Stimulated activated memory B cell treated with anti-CD40 and anti-IgM and Interleukin-4, amounts not matched to agents 10 μg/mL and 1 μg/mL and 100 μg/mL, for 72 hours (primary cell): ENCODE measurements around the gene SPTA1.
"Not testable (repeated sequence)": the region's sequence is repeated elsewhere in the genome, so short reads cannot be mapped to it uniquely, and the experiment has no call there.

Experiments
- ATAC-seq: fragments of 150-1000 bp; cut with Tn5 transposase; 2 replicates; pipeline ENCODE4 v1.10.0; 2021
- H3K27ac Mint-ChIP-seq: one replicate; pipeline ENCODE4 v1.8.0; 2022; ENCODE audit warnings: mild to moderate bottlenecking, mixed read lengths
- H3K27me3 Mint-ChIP-seq: one replicate; pipeline ENCODE4 v1.8.0; 2022; ENCODE audit warnings: mixed read lengths
- H3K36me3 Mint-ChIP-seq: one replicate; pipeline ENCODE4 v1.8.0; 2022; ENCODE audit warnings: mixed read lengths
- H3K4me1 Mint-ChIP-seq: one replicate; pipeline ENCODE4 v1.8.0; 2022; ENCODE audit warnings: mixed read lengths
- H3K4me3 Mint-ChIP-seq: one replicate; pipeline ENCODE4 v1.8.0; 2022; ENCODE audit warnings: mild to moderate bottlenecking, moderate library complexity, mixed read lengths
- H3K9me3 Mint-ChIP-seq: one replicate; pipeline ENCODE4 v1.8.0; 2022; ENCODE audit warnings: mixed read lengths

SPTA1 gene

DNA sequence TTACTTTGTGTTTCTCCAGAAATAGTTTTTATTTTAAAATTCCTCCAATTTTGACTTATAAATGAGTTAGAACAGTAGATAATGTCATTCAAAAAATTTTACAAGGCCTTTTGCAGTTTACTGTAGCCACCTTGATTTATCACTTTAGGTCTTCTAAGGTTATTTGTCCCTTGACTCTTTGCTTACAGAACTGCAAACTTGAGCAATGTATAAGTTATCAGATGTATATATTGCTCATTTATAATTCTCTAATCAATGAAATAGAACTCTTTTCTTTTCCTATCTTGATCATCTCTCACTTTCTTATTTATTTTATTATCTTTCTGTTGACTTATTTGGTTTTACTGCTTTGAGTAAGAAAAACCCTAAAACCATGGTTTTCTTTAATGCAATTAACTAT is 5.8 kb upstream of the SPTA1 start:
- Mint-ChIP-seq H3K27me3 (peaks cover 16% of the 10 kb centered on the region), H3K27ac (no peak overlapping the region), H3K4me1 (no peaks in the 10 kb centered on the region), H3K9me3 (no peaks in the 10 kb centered on the region), H3K4me3 (no peak overlapping the region), H3K36me3 (no peaks in the 10 kb centered on the region)
- ATAC-seq, result no peak

DNA sequence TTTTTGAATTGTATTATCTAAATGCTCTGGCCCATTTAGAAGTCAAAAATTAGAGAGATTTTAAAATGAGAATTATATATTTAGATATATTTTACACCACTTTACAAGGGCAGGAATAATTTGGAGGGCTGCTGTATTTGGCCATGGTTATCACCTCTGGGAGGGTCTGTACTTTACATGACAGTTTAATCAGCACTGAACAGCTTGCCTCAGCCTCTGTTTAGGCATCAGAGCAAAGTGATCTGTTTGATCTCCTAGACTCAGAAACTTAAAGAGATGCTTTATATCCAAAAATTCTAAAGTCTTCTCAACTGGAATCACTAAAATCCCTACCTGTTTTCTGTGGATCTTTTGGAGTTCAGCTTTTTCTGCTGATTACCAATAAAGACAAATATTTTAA is 5.4 kb upstream of the SPTA1 start:
- no peaks in the 10 kb centered on the region for H3K36me3 Mint-ChIP-seq
- H3K27me3 Mint-ChIP-seq, result peaks cover 16% of the 10 kb centered on the region
- no peaks in the 10 kb centered on the region for H3K4me1 Mint-ChIP-seq
- no peak for ATAC-seq
- no peak overlapping the region for H3K4me3 Mint-ChIP-seq
- H3K27ac Mint-ChIP-seq, result no peak overlapping the region
- H3K9me3 Mint-ChIP-seq, result no peaks in the 10 kb centered on the region

DNA sequence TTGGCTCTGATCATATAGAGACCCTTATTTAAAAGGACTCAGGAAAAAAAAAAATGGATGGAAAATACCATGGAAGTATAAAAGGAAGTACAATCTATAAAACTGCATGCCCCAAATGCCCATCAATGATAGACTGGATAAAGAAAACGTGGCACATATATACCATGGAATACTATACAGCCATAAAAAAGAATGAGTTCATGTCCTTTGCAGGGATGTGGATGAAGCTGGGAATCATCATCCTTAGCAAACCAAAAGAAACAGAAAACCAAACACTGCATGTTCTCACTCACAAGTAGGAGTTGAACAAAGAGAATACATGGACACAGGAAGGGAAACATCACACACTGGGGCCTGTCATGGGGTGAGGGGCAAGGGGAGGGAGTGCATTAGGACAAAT is 4.6 kb upstream of the SPTA1 start:
- not testable (repeated sequence) for H3K4me1 Mint-ChIP-seq, H3K27ac Mint-ChIP-seq, ATAC-seq, H3K4me3 Mint-ChIP-seq, H3K36me3 Mint-ChIP-seq, H3K9me3 Mint-ChIP-seq
- H3K27me3 Mint-ChIP-seq, result peaks cover 15% of the 10 kb centered on the region

DNA sequence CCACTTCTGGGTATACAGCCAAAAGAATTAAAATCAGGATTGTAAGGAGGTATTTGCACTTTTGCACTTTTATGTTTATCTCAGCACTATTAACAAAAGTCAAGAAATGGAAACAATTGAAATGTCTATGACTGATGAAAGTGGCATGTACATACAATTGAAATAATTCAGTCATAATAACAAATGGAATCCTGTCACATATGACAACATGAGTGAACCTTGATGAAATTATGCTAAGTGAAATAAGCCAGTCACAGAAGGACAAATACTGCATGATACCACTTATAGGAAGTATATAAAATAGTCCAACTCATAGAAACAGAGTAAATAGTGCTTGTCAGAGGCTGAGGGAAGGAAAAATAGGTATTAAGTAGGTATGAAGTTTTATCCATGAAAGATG is 3.4 kb upstream of the SPTA1 start:
- no peak for ATAC-seq
- H3K9me3 Mint-ChIP-seq, result no peaks in the 10 kb centered on the region
- H3K27me3 Mint-ChIP-seq, result peaks cover 9% of the 10 kb centered on the region
- no peak overlapping the region for H3K4me3 Mint-ChIP-seq
- no peaks in the 10 kb centered on the region for H3K36me3 Mint-ChIP-seq
- H3K27ac Mint-ChIP-seq, result no peak overlapping the region
- H3K4me1 Mint-ChIP-seq, result no peaks in the 10 kb centered on the region

DNA sequence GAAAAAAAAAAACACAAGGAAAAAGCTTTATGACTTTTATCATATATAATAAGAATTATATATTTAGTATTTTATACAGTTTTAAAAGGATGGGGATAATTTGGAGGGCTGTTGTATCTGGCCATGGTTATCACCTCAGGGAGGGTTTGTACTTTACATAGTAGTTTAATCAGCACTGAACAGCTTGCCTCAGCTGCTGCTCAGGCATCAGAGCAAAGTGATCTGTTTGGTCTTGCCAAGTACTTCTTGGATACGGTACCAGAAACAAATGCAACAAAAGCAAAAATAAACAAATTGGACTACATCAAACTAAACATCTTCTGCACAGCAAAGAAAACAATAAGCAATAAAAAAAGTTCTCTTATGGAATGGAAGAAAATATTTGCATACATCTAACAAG is 2.6 kb upstream of the SPTA1 start:
- no peaks in the 10 kb centered on the region for H3K36me3 Mint-ChIP-seq
- ATAC-seq, result no peak
- H3K9me3 Mint-ChIP-seq, result no peaks in the 10 kb centered on the region
- no peak overlapping the region for H3K4me3 Mint-ChIP-seq
- H3K27ac Mint-ChIP-seq, result no peak overlapping the region
- no peaks in the 10 kb centered on the region for H3K4me1 Mint-ChIP-seq
- peaks cover 13% of the 10 kb centered on the region for H3K27me3 Mint-ChIP-seq

DNA sequence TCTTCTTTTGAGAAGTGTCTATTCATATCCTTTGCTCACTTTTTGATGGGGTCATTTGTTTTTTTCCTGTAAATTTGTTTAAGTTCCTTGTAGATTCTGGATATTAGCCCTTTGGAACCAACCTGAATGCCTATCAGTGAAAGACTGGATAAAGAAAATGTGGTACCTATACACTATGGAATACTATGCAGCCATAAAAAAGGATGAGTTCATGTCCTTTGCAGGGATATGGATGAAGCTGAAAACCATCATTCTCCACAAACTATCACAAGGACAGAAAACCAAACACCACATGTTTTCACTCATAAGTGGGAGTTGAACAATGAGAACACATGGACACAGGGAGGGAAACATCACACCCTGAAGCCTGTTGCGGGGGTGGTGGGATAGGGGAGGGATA is 1.8 kb upstream of the SPTA1 start:
- ATAC-seq, H3K36me3 Mint-ChIP-seq, H3K27ac Mint-ChIP-seq, H3K4me1 Mint-ChIP-seq, H3K9me3 Mint-ChIP-seq, H3K4me3 Mint-ChIP-seq: not testable (repeated sequence)
- H3K27me3 Mint-ChIP-seq, result peaks cover 15% of the 10 kb centered on the region

DNA sequence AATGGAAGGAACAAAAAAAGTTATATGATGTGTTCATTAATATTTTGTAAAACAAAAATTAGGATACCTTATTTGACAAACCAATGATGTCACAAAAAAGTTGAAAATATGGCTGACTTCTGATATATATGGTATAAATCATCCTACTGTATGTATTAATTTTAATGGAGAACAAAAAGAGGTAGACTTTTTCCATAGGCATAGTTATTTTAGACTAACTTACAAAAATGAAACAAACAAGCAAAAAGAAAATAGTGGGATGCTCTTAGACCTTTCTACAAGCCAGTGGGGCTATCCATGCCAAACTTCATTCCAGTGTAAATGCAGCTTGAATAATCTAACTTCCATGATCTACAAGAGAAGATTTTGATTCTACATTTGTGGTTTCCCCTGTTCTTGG is 522 bp upstream of the SPTA1 start:
- H3K36me3 Mint-ChIP-seq, result no peaks in the 10 kb centered on the region
- ATAC-seq, result no peak
- no peak overlapping the region for H3K27ac Mint-ChIP-seq
- H3K9me3 Mint-ChIP-seq, result no peaks in the 10 kb centered on the region
- no peak overlapping the region for H3K4me3 Mint-ChIP-seq
- no peaks in the 10 kb centered on the region for H3K4me1 Mint-ChIP-seq
- peaks cover 25% of the 10 kb centered on the region for H3K27me3 Mint-ChIP-seq

DNA sequence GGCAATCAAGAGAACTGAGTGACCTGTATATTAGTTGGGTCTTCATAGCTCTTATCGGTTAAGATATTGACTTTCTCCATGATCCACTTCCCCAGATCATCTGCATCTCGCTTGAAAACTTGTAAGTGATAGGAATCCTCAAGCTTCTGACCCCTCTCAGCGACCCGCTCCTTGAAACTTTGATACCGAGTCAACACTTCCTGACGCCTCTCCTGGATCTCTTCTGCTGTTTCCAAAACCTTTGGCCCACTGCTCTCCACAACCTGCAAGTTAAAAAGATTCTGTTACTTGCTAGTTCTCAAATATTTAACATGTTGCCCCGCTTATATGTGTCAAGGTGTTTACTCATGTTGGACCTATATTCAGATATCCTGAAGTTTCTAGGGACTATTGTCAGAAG is 1.4 kb downstream of the SPTA1 start:
- Mint-ChIP-seq H3K9me3 (no peaks in the 10 kb centered on the region), H3K4me3 (no peak overlapping the region), H3K27ac (no peak overlapping the region), H3K4me1 (no peaks in the 10 kb centered on the region), H3K36me3 (no peaks in the 10 kb centered on the region), H3K27me3 (peaks cover 25% of the 10 kb centered on the region)
- no peak for ATAC-seq

DNA sequence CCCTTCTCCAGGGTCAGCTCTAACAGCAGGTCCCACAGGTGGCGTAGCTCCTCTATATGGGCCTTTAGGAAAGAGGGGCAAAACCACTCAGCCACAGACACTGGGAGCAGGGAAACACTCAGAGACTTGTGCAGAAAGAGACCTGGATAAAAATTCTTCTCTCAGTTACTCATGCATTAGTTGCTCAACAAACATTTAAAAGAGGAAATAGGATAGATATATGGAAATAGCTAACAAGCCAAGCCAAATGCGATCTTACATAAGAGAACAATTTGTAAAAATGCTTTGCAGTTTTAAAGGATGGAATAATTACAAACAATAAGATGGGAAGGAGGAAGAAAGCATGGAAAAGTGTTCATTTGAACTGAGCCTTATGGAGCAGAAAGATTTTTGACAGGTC is 4.9 kb downstream of the SPTA1 start:
- no peaks in the 10 kb centered on the region for H3K9me3 Mint-ChIP-seq
- H3K4me3 Mint-ChIP-seq, result no peak overlapping the region

DNA sequence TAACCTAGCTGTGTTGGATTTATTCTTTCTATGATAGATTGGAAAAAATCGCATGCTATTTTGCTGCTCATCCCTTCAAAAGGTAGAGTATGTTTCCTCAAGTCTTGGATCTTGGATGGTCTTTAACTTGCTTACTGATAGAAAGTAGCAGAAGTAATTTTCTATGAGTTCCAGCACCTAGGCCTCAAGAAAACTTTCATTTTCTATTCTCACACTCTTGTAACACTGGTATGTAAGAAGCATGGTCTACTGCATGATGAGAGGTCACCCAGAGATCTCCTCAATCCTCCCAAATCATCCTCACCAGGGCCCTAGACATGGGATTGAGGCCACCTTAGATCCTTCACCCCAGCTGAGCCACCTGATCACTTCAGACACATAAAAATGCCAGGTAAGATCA is 7.2 kb downstream of the SPTA1 start:
- no peak for ATAC-seq
- Mint-ChIP-seq H3K9me3 (no peaks in the 10 kb centered on the region), H3K27ac (no peak overlapping the region), H3K27me3 (peaks cover 13% of the 10 kb centered on the region), H3K36me3 (no peaks in the 10 kb centered on the region), H3K4me1 (no peaks in the 10 kb centered on the region), H3K4me3 (no peak overlapping the region)

More for the DNA sequence above, 4.9 kb downstream of the SPTA1 start:
- H3K27ac Mint-ChIP-seq, result no peak overlapping the region
- H3K27me3 Mint-ChIP-seq, result peaks cover 25% of the 10 kb centered on the region
- H3K36me3 Mint-ChIP-seq, result no peaks in the 10 kb centered on the region
- no peaks in the 10 kb centered on the region for H3K4me1 Mint-ChIP-seq
- no peak for ATAC-seq

DNA sequence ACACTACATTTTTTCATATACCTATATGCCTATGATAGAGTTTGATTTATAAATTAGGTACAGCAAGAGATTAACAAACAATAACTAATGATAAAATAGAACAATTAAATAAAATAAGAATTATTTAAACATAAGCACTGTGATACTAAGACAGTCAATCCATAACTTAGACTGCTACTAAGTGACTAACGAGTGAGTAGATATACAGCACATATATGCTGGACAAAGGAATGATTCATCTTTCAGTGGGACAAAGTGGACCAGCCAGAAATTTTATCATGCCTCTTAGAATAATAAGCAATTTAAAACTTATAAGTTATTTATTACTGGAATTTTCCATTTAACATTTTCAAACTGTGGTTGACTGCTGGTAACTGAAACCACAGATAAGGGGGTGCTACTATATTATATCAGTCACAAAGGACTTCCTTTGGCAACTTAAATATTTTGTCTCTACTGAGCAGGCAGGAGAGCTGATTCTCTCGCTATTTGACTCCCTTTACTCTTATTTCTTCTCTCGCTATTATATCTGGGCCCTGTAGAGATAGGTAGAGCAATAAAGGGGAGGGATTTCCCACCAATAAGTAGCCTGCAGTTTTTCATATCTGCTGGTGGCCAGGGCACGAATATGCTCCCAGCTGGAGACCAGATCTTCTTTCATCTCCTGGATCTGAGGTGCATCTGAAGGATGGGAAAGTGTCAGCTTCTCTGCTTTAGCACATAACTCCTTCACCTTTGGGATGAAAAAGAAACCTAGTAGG is 10.8 kb downstream of the SPTA1 start:
- Mint-ChIP-seq H3K4me1 (no peaks in the 10 kb centered on the region), H3K4me3 (no peak overlapping the region), H3K27ac (no peak overlapping the region), H3K36me3 (no peaks in the 10 kb centered on the region), H3K27me3 (no peaks in the 10 kb centered on the region), H3K9me3 (no peaks in the 10 kb centered on the region)
- ATAC-seq, result no peak

DNA sequence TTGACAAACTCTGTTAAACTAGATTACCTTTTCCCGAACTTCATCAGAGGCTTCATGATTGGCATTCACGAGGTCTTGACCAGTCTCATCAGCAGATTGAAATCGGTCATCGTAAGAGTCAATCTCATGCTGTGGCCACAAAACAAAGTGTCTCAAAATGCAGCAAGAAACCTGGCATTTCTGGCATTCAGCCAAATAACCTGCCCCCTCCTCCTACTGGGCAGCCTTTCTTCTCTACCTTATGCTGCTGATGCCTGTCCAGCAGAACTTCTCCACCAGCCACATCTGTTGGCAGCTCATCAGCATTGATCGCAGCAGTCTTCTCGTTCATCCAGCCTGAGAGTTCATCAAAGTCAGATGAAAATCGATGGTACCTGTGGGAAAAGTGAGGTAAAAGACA is 12.2 kb downstream of the SPTA1 start:
- no peaks in the 10 kb centered on the region for H3K27me3 Mint-ChIP-seq
- ATAC-seq, result no peak
- no peaks in the 10 kb centered on the region for H3K36me3 Mint-ChIP-seq
- H3K27ac Mint-ChIP-seq, result no peak overlapping the region
- no peaks in the 10 kb centered on the region for H3K4me1 Mint-ChIP-seq
- H3K9me3 Mint-ChIP-seq, result no peaks in the 10 kb centered on the region
- no peak overlapping the region for H3K4me3 Mint-ChIP-seq

DNA sequence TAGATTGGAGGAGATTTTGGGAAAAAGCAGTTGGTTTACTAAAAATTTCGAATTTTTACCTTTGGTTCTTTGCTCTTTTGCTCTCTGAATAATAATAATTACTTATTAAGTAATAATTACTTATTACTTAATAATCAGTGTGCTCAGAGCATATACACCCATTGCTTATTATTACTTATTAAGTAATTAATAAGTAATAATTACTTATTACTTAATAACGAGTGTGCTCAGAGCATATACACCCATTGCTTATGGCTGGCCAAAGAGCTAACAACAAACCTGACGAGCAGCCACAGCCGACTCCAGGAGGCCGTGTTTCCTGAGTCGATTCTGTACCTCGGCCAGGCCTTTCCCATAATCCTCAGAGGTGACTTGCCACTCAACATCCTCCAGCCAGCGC is 20.5 kb downstream of the SPTA1 start:
- H3K4me1 Mint-ChIP-seq, result no peaks in the 10 kb centered on the region
- H3K36me3 Mint-ChIP-seq, result no peaks in the 10 kb centered on the region
- no peaks in the 10 kb centered on the region for H3K27me3 Mint-ChIP-seq
- H3K9me3 Mint-ChIP-seq, result no peaks in the 10 kb centered on the region
- no peak overlapping the region for H3K4me3 Mint-ChIP-seq
- no peak overlapping the region for H3K27ac Mint-ChIP-seq
- no peak for ATAC-seq

DNA sequence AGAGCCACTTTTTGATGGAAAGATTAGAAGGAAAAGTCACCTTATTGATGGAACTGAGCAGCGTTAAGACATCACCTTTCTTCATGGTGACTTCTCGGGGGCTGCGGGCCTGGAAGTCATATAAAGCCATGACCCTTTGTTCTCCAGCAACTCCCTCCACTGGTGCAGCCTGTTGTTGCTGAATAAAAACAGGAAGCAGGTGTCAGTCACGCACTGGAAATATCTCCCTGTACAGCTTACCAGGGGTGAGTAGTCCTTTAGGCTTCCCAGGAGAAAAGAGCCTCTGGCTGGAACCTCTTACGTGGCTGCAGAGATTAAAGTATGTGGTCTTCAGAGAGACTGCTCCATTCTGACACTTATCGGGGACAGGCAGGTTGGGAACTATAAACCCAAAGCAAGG is 31.9 kb downstream of the SPTA1 start:
- Mint-ChIP-seq H3K27me3 (no peaks in the 10 kb centered on the region), H3K27ac (no peak overlapping the region), H3K4me3 (no peak overlapping the region), H3K9me3 (no peaks in the 10 kb centered on the region), H3K36me3 (no peaks in the 10 kb centered on the region), H3K4me1 (peaks cover 15% of the 10 kb centered on the region)
- no peak for ATAC-seq

DNA sequence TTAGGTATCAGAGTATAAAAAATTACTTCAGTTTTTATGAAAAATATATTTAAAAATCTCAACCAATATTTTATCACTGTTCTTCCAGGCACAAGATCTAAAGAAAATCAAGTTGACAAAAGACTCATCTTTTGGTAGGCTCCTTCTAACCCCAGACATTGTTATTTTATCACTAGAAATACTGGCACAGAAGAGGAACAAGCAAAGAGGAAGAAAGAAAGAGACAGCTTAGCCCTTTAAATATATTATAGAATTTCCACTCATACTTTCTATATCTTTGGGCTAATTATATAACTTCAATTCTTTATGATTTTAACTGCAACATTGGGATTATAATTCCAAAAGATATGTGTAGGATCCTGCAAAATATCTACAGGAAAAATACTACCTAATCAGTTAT is 32.4 kb downstream of the SPTA1 start:
- Mint-ChIP-seq H3K27ac (no peak overlapping the region), H3K4me3 (no peak overlapping the region), H3K4me1 (peaks cover 17% of the 10 kb centered on the region), H3K36me3 (no peaks in the 10 kb centered on the region), H3K27me3 (no peaks in the 10 kb centered on the region), H3K9me3 (no peaks in the 10 kb centered on the region)
- no peak for ATAC-seq

DNA sequence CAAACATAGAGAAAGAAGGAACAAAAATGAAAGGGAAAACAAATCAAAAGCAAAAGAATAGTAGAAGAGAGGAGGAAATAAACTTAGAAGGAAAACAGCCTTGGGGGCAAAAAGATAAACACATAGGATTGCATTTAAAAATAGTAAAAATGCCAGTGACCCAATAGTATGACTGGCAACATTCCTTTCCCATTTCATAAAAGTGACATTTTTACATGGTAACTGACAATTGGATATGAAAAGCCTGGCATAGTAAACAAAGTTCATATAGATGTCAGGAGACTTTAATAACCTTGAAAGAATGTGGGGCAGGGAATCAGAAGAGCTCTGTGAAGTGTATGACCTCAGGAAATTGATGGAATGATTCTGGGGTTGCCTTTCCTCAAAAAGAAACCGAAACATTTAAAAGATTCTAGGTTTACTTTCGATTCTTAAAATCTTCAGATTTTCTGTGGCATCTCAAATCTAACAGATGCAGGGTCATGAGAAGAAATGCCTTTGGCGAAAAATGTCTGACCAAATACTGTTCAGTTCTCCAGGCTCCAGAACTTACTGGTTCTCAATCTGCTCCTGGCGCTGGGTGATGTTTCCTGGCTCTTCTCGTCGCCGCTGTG is 33.7 kb downstream of the SPTA1 start:
- Mint-ChIP-seq H3K4me1 (peaks cover 22% of the 10 kb centered on the region), H3K4me3 (no peak overlapping the region), H3K36me3 (no peaks in the 10 kb centered on the region), H3K27ac (no peak overlapping the region), H3K9me3 (no peaks in the 10 kb centered on the region), H3K27me3 (no peaks in the 10 kb centered on the region)
- no peak for ATAC-seq
